IPS-20b (cell line): ENCODE data around the gene SMIM1.
A peak's percentile ranks its signal among the peaks of the same experiment; 100 is the strongest.
"Not testable (repeated sequence)": the region's sequence is repeated elsewhere in the genome, so short reads cannot be mapped to it uniquely, and the experiment has no call there.

Experiments used
- H3K27ac ChIP-seq: one replicate; pipeline ENCODE4 v1.5.1; 2013; ENCODE audit warnings: low read length
- H3K27me3 ChIP-seq: 2 replicates; pipeline ENCODE4 v1.6.1; 2013; ENCODE audit warnings: mild to moderate bottlenecking, low read length, inconsistent platforms; ENCODE audit not compliant: insufficient read depth
- H3K36me3 ChIP-seq: 2 replicates; pipeline ENCODE4 v1.6.1; 2013; ENCODE audit warnings: low read depth, mild to moderate bottlenecking, inconsistent platforms, low read length, moderate library complexity; ENCODE audit not compliant: insufficient read depth
- H3K4me1 ChIP-seq: 2 replicates; pipeline ENCODE4 v1.6.1; 2013; ENCODE audit warnings: mild to moderate bottlenecking, control low read depth, inconsistent platforms, low read length, moderate library complexity; ENCODE audit not compliant: insufficient read depth
- H3K4me3 ChIP-seq: 2 replicates; pipeline ENCODE4 v1.5.1; 2013; ENCODE audit warnings: mild to moderate bottlenecking, low read length, inconsistent platforms
- H3K9ac ChIP-seq: 2 replicates; pipeline ENCODE4 v1.6.1; 2013; ENCODE audit warnings: low read depth, mild to moderate bottlenecking, inconsistent platforms, low read length, moderate library complexity
- H3K9me3 ChIP-seq: 2 replicates; pipeline ENCODE4 v1.6.1; 2013; ENCODE audit warnings: mild to moderate bottlenecking, low read depth, low read length, inconsistent platforms; ENCODE audit not compliant: insufficient read depth

The SMIM1 gene, protein sequence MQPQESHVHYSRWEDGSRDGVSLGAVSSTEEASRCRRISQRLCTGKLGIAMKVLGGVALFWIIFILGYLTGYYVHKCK

DNA sequence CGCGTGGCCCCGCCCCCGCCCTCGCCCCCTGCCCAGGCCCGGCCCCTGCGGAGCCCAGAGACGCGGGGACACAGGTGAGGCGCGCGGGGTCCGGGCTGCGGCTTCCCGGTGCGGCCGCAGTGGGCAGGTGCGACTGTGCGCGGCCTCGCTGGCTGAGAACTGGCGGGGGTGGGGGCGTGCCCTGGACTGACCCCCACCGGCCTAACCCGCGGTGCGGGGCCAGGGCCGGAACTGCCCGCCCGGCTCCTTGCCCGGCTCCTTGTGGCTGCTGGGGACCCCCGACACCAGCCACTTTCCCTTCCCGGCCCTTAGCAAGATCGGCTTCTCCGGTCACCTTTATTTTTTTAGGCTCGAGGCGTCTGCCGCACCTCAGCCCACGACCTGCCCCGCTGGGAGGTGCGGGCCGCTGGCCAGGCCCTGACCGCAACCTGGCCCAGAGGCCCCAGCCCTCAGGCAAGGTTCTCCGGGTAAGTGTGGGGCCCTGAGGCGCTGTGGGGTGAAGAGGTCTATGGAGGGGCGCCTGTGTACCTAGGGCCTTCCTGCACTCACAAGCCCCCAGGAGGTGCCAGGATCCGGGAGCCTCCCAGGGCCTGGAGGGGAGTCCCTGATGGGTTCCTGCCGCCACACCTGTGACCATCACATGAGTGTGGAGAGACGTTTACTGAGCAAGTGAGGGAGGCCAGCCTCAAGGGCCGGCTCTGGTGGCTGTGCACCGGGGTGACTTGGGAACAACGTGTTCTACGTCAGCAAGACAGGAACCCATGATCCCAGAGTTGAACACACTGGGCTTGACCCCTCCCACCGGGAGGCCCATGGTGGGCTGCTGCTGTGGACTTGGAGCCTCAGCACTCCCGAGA is at the start of gene SMIM1:
TSS of gene SMIM1 (plus strand) at position 35 of the 857 bp plus-strand sequence. CDS start 2,625 bp downstream, outside the sequence.
- peak within 1 kb of the TSS; percentile 51; the same call in 1 of the 2 replicates for H3K9ac ChIP-seq
- H3K36me3 ChIP-seq, result no peaks in the 10 kb centered on the region
- H3K4me1 ChIP-seq, result peaks cover 6% of the 10 kb centered on the region; the same call in 1 of the 2 replicates
- peaks cover 13% of the 10 kb centered on the region; the same call in 1 of the 2 replicates for H3K27me3 ChIP-seq
- no peaks in the 10 kb centered on the region for H3K9me3 ChIP-seq
- no peak within 1 kb of the TSS for H3K27ac ChIP-seq
- peak within 1 kb of the TSS; percentile 69; the same call in 1 of the 2 replicates for H3K4me3 ChIP-seq

DNA sequence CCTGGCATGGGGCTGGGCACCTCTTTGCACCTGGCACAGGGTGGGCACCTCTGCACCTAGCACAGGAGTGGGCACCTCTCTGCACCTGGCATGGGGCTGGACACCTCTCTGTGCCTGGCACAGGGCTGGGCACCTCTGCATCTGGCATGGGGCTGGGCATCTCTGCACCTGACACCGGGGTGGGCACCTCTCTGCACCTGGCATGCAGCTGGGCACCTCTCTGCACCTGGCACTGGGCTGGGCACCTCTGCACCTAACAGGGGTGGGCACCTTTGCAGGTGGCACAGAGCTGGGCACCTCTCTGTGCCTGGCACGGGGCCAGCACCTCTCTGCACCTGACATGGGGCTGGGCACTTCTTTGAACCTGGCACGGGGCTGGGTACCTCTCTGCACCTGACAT is 49.7 kb upstream of the SMIM1 start:
- no peaks in the 10 kb centered on the region for H3K9me3 ChIP-seq
- peaks cover 12% of the 10 kb centered on the region for H3K27me3 ChIP-seq
- H3K9ac ChIP-seq, result no peak overlapping the region
- no peaks in the 10 kb centered on the region for H3K36me3 ChIP-seq
- no peak overlapping the region for H3K27ac ChIP-seq
- H3K4me1 ChIP-seq, result no peaks in the 10 kb centered on the region
- H3K4me3 ChIP-seq, result no peak overlapping the region

DNA sequence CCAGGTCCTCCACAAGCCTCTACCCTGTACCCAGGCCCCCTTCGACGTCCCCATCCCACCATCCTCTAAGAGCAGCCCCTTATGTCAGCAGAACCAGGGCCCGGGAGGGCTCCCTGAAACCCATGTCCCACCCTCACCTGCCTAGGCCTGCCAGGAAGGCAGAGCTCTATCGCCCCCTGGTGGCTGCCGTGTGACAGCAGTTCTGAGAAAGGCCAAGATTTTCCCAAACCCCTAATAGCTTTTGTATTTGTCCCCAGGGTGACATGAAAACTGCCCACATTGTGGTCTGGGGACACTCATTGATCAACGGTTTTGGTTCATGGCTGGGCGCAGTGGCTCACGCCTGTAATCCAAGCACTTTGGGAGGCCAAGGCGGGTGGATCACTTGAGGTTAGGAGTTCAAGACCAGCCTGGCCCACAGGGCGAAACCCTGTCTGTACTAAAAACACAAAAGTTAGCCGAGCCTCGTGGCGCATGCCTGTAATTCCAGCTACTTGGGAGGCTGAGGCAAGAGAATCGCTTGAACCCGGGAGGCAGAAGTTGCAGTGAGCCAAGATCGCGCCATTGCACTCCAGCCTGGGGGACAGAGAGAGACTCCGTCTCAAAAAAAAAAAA is 48.0 kb upstream of the SMIM1 start:
- H3K9ac ChIP-seq, H3K4me1 ChIP-seq, H3K36me3 ChIP-seq, H3K9me3 ChIP-seq, H3K27me3 ChIP-seq, H3K4me3 ChIP-seq, H3K27ac ChIP-seq: not testable (repeated sequence)

DNA sequence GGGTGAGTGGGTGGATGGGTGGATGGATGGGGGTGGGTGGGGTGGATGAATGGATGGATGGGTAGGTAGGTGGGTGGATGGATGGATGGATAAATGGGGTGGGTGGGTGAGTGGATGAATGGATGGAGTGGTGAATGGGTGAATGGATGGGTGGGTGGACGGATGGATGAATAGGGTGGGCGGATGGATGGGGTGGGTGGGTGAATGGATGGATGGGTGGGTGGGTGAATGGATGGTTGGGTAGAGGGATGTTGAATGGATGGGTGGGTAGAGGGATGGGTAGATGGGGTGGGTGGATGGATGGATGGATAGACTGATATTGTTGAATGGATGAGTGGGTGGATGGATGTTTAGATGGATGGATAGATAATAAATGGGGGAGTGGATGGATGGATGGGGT is 47.2 kb upstream of the SMIM1 start:
- Histone ChIP-seq H3K36me3 (no peaks in the 10 kb centered on the region), H3K9me3 (no peaks in the 10 kb centered on the region), H3K9ac (no peak overlapping the region), H3K4me3 (no peak overlapping the region), H3K27ac (no peak overlapping the region), H3K27me3 (no peaks in the 10 kb centered on the region), H3K4me1 (no peaks in the 10 kb centered on the region)

DNA sequence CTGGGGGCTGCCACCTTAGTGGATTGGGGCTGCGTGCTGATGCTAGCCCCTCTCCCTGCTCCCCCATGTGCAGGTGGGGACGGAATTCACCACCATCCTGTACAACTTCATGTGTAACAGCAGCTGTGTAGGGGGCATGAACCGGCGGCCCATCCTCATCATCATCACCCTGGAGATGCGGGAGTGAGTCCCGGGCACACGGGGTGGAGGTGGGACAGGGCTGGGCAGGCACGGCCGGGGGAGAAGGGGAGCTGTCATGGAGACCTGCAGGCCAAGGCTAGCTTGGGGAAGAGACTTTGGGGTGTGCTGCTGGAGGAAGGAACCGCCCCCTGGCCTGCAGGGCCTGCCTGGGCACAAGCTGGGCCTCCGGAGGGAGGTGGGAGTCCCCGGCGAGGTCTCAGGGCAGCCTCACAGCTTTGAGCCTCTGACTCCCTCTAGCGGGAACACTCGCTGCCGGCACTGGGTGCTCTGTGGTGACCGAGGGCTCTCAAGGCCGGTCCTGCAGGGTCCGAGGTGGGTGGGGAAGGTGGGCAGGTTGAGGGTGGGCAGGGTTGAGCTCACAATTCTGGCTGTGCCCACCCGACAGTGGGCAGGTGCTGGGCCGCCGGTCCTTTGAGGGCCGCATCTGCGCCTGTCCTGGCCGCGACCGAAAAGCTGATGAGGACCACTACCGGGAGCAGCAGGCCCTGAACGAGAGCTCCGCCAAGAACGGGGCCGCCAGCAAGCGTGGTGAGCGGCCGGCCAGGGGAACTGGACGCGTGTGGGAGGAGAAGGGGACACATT is 45.3 kb upstream of the SMIM1 start:
- Histone ChIP-seq H3K9me3 (no peaks in the 10 kb centered on the region), H3K36me3 (no peaks in the 10 kb centered on the region), H3K9ac (no peak overlapping the region), H3K27ac (no peak overlapping the region), H3K4me3 (no peak overlapping the region), H3K27me3 (no peaks in the 10 kb centered on the region), H3K4me1 (no peaks in the 10 kb centered on the region)

DNA sequence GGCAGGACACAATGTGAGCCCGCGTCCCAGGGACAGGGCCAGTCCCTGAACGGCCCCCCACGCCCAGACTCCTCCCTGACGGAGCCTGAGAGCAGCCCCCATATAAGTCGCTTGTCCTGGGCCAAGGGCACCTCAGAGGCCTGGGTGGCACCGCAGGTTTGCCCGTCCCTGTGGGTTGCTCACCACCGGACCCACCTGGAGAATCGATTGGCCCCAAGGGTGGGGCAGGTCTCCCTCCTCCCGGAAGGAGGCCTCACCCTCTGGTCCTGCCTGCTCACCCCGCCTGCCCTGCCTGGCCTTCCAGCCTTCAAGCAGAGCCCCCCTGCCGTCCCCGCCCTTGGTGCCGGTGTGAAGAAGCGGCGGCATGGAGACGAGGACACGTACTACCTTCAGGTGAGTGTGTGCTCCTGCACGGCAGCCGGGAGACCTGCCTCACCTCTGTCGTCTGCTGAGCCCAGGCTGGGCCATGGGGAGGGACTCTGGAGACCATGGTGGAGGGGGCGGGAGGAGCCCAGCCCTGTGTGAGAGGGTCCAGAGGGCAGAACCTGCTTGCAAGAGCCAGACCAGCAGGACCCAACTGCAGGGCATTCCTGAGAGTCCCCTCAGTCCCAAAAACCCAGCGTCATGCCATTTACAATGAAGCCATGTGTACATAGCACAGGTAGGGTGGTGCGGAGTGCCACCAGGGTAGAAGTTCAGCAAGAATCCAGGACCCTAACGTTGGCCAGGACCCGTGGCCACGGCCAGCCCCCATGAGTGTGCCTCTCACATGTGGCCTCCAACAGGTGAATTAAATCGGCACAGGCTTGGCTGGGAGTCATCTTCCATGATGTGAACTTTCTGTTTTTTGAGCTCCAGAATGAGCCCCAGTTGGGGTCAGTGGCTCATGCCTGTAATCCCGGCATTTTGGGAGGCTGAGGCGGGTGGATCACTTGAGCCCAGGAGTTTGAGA is 44.4 kb upstream of the SMIM1 start:
- no peak overlapping the region for H3K4me3 ChIP-seq
- no peaks in the 10 kb centered on the region for H3K36me3 ChIP-seq
- H3K27me3 ChIP-seq, result no peaks in the 10 kb centered on the region
- no peak overlapping the region for H3K27ac ChIP-seq
- no peak overlapping the region for H3K9ac ChIP-seq
- H3K9me3 ChIP-seq, result no peaks in the 10 kb centered on the region
- H3K4me1 ChIP-seq, result no peaks in the 10 kb centered on the region

DNA sequence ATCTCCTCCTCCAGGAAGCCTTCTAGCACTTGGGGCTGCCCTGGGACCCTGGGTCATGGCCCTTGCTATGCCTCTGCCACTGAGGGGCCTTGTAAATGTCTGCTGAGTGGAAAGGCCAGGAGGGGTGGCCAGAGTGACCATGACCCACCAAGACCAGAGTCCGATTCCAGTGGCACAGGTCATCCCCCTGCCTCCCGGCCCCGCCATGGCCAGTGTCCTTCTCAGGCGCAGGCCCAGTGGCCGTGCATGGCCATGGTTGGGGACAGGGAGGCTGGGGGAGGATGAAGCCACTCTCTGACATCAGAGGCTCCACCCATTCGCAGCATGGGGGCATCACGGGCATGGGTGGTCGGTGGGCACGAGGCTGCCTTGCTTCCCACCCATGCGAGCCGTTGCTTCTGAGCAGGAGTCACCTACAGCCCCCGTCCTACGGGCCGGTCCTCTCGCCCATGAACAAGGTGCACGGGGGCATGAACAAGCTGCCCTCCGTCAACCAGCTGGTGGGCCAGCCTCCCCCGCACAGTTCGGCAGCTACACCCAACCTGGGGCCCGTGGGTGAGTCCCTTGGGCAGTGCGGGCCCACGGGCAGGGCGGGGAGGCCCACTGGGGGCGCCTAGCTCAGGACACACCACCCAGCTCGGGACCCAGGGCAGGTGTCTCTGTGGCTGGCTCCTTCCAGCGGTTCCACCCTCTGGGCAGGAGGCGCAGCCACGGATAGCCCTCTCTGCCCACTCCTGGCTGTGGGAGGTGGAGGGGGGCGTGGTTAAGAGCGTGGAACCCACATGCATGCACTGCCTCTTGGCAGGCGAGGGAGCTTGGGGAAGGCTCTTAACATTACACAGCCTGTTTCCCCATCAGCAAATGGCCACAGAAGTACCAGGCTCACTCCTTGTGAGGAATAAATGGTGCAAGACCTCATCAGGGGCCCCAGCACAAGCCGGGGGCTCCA is 42.7 kb upstream of the SMIM1 start:
- H3K4me3 ChIP-seq, result no peak overlapping the region
- H3K27ac ChIP-seq, result no peak overlapping the region
- no peaks in the 10 kb centered on the region for H3K9me3 ChIP-seq
- no peaks in the 10 kb centered on the region for H3K4me1 ChIP-seq
- no peaks in the 10 kb centered on the region for H3K36me3 ChIP-seq
- H3K27me3 ChIP-seq, result no peaks in the 10 kb centered on the region
- H3K9ac ChIP-seq, result no peak overlapping the region

DNA sequence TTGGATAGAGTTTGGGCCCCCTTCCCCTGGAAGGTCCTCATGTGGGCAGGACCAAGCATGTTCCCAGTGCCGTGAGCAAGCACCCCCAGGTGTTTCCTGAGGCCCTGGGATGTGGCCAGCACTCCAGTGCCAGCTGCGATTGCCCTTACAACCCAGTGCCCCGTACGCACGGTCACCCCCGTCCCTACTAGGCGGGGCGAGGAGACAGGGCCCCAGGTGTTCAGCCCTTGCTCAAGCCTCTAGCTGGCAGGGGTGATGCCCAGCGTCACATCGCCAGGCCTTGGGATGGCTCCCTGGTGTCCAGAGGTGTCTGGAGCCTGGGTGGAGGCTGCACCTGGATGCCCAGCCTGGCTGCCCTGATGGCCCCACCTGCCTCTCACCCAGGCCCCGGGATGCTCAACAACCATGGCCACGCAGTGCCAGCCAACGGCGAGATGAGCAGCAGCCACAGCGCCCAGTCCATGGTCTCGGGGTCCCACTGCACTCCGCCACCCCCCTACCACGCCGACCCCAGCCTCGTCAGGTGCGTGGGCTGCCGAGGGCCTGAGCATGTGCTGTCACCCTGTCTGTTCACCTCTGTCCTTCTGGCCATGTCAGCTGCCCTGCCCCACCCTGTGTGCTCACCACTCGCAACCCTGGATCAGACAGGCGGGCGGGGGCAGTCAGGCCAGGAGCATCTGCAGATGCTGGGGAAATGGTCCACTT is 41.9 kb upstream of the SMIM1 start:
- Histone ChIP-seq H3K36me3 (peaks cover 4% of the 10 kb centered on the region; the same call in 1 of the 2 replicates), H3K27me3 (no peaks in the 10 kb centered on the region), H3K27ac (no peak overlapping the region), H3K9ac (no peak overlapping the region), H3K4me1 (no peaks in the 10 kb centered on the region), H3K4me3 (no peak overlapping the region), H3K9me3 (no peaks in the 10 kb centered on the region)

DNA sequence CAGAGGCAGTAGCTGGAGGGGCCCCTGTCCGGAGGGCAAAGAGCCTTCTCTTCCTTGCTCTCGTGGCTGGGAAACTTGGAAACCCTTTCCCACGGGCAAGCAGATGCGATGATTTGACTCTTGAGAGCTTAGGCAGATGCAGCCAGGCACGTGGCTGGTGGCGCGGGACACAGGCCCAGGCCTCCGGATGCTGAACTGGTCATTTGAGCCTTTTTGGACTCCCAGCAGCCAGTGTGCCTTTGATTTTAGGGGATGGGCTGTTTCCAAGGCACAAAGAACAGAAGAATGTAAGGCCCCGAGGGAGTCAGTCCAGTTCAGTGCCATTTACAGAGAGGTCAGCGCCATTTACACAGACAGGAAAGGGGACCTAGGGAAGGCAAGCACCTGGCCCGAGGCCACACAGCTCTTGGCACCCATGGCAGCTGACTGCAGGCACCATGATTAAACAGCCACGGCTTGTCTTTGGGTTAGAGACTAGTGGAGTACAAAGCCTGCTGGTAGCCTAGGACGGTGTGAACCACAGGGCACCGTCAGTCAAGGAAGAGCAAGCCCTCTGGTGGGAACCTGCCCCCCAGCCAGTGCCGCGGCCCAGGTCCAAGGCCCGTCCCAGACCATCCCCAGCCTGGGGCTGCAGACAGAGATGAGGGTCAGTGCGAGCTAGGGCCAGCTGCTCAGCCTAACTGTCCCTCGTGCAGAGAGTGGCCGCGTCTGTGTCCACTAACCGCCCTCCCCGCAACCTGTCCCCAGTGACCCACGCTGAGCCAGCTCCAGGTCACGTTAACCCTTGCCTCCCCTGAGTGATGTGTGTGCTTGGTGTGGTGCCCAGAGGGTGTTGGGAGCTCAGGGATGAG is 40.7 kb upstream of the SMIM1 start:
- no peaks in the 10 kb centered on the region for H3K27me3 ChIP-seq
- H3K4me1 ChIP-seq, result no peaks in the 10 kb centered on the region
- H3K9ac ChIP-seq, result no peak overlapping the region
- H3K27ac ChIP-seq, result no peak overlapping the region
- peaks cover 15% of the 10 kb centered on the region for H3K36me3 ChIP-seq
- H3K4me3 ChIP-seq, result no peak overlapping the region
- H3K9me3 ChIP-seq, result no peaks in the 10 kb centered on the region
